Measurements from ENCODE around the gene GRAP2.

- TF ChIP-seq CTCF (IDR thresholded peaks at IDR 0.05) (no peak), POLR2A (IDR thresholded peaks at IDR 0.05) (no peak)
These were observed 6.2 kb downstream of the GRAP2 start for GRCh38 chr22:39907047-39907446.
